ENCODE results near the gene MFSD6.

Gene MFSD6

GRCh38 chr2:190443055-190443454 is 34.9 kb downstream of the MFSD6 start:
- DNase-seq = no peak

GRCh38 chr2:190443778-190444481 is 35.8 kb downstream of the MFSD6 start:
- DNase-seq = no peak

GRCh38 chr2:190444976-190445375 is 36.8 kb downstream of the MFSD6 start:
- no peak for DNase-seq

- no peak for DNase-seq
Measured at GRCh38 chr2:190446193-190446592, 38.0 kb downstream of the MFSD6 start.

- DNase-seq = no peak
Measured at GRCh38 chr2:190446750-190447516, 38.8 kb downstream of the MFSD6 start.

GRCh38 chr2:190447766-190448165 is 39.6 kb downstream of the MFSD6 start:
- no peak for DNase-seq

- no peak for DNase-seq
Measured at GRCh38 chr2:190449925-190450324, 41.8 kb downstream of the MFSD6 start.

GRCh38 chr2:190450363-190450762 is 42.2 kb downstream of the MFSD6 start:
- DNase-seq = no peak

- no peak for DNase-seq
Measured at GRCh38 chr2:190451561-190452176, 43.5 kb downstream of the MFSD6 start.

- DNase-seq = no peak
Measured at GRCh38 chr2:190452433-190452832, 44.3 kb downstream of the MFSD6 start.

- DNase-seq = no peak
Measured at GRCh38 chr2:190454795-190455194, 46.6 kb downstream of the MFSD6 start.

GRCh38 chr2:190455358-190456095 is 47.4 kb downstream of the MFSD6 start:
- DNase-seq = no peak

- no peak for DNase-seq
Measured at GRCh38 chr2:190456833-190457232, 48.7 kb downstream of the MFSD6 start.

GRCh38 chr2:190457256-190457655 is 49.1 kb downstream of the MFSD6 start:
- no peak for DNase-seq

- DNase-seq = no peak
Measured at GRCh38 chr2:190458352-190459107, 50.4 kb downstream of the MFSD6 start.

GRCh38 chr2:190459881-190460280 is 51.7 kb downstream of the MFSD6 start:
- DNase-seq = no peak

- DNase-seq = no peak
Measured at GRCh38 chr2:190460487-190460886, 52.3 kb downstream of the MFSD6 start.

GRCh38 chr2:190462181-190462580 is 54.0 kb downstream of the MFSD6 start:
- DNase-seq = no peak

GRCh38 chr2:190462611-190463010 is 54.5 kb downstream of the MFSD6 start:
- DNase-seq = no peak

- DNase-seq = no peak
Measured at GRCh38 chr2:190465060-190465459, 56.9 kb downstream of the MFSD6 start.

GRCh38 chr2:190466819-190467446 is 58.8 kb downstream of the MFSD6 start:
- no peak for DNase-seq

GRCh38 chr2:190467575-190468083 is 59.5 kb downstream of the MFSD6 start:
- no peak for DNase-seq

All from CD4-positive, alpha-beta T cell treated with Interleukin-15 for 1 hour (primary cell).